Measurements from ENCODE around the gene ACP3. TPM values are rescaled to one million over a fixed set of nuclear protein-coding genes. Genes with fewer than 3 reads are reported as not detected.

The ACP3 gene
- total and polyA plus RNA-seq, 2 of the 13 experiments (the other 11 are each of a cell fraction or from before 2014, with no cell fraction given), result not detected

GRCh38 chr3:132315851-132316250 is 1.4 kb upstream of the ACP3 start:
- no peak overlapping the region for H3K9ac ChIP-seq (ENCODE audit: insufficient read depth, low read depth, low read length)
- H3K4me2 ChIP-seq (ENCODE audit: low read depth, low read length), result no peak overlapping the region
- H3K36me3 ChIP-seq (replicated peaks in 1 of 2; ENCODE audit: control insufficient read depth in 1 of 2, insufficient read depth in 2 of 2, low read length in 2 of 2), result no peaks in the 10 kb centered on the region
- H3K4me3 ChIP-seq (replicated peaks in 1 of 3; ENCODE audit: insufficient read depth in 1 of 3, low read depth in 2 of 3, low read length in 3 of 3), result no peak overlapping the region
- BruUV-seq (replicated peaks), result no TSS peak
- H3K4me1 ChIP-seq (ENCODE audit: insufficient read depth, low read length), result no peaks in the 10 kb centered on the region
- CTCF ChIA-PET (ENCODE audit: low intra/inter-chr PET ratio, low total read pairs), result no interaction called here
- FAIRE-seq (no peak), DNase-seq (ENCODE audit: low spot score) (no peak), ATAC-seq (no peak)
- intact Hi-C loops (cut with micrococcal nuclease; ENCODE audit: unreplicated experiment) (no loop called here), in situ Hi-C loops (cut with HindIII; ENCODE audit: extremely low pct_ligation_motif_present, low pct_unique_long_range_greater_than_20kb) (no loop called here)
- TF ChIP-seq SKIL (CRISPR knock-in tag; IDR thresholded peaks at IDR 0.05; ENCODE audit: borderline replicate concordance) (no peak), KAT8 (CRISPR knock-in tag; IDR thresholded peaks at IDR 0.05) (no peak), NBN (conservative IDR thresholded peaks at IDR 0.05) (no peak), HOXA3 (CRISPR knock-in tag; IDR thresholded peaks at IDR 0.05) (no peak), ZNF225 (CRISPR knock-in tag; IDR thresholded peaks at IDR 0.05) (no peak), HCFC1 (IDR thresholded peaks at IDR 0.05; ENCODE audit: low read depth, low read length) (no peak), MAF1 (CRISPR knock-in tag; IDR thresholded peaks at IDR 0.05; ENCODE audit: borderline replicate concordance) (no peak), GATAD2A (CRISPR knock-in tag; IDR thresholded peaks at IDR 0.05) (no peak), HMG20A (CRISPR knock-in tag; IDR thresholded peaks at IDR 0.05; ENCODE audit: borderline replicate concordance) (no peak), RNF2 (conservative IDR thresholded peaks at IDR 0.05; ENCODE audit: low read depth) (no peak), ZSCAN20 (CRISPR knock-in tag; IDR thresholded peaks at IDR 0.05; ENCODE audit: borderline replicate concordance) (no peak), HIC2 (CRISPR knock-in tag; IDR thresholded peaks at IDR 0.05; ENCODE audit: low read depth) (no peak), SNRNP70 (IDR thresholded peaks at IDR 0.05; ENCODE audit: low read depth, low read length) (no peak), ZNF652 (CRISPR knock-in tag; IDR thresholded peaks at IDR 0.05; ENCODE audit: borderline replicate concordance, low read depth) (no peak), POLR2AphosphoS5 (IDR thresholded peaks at IDR 0.05; ENCODE audit: low read depth, low read length) (no peak)
- TF ChIP-seq, protein P1, sequence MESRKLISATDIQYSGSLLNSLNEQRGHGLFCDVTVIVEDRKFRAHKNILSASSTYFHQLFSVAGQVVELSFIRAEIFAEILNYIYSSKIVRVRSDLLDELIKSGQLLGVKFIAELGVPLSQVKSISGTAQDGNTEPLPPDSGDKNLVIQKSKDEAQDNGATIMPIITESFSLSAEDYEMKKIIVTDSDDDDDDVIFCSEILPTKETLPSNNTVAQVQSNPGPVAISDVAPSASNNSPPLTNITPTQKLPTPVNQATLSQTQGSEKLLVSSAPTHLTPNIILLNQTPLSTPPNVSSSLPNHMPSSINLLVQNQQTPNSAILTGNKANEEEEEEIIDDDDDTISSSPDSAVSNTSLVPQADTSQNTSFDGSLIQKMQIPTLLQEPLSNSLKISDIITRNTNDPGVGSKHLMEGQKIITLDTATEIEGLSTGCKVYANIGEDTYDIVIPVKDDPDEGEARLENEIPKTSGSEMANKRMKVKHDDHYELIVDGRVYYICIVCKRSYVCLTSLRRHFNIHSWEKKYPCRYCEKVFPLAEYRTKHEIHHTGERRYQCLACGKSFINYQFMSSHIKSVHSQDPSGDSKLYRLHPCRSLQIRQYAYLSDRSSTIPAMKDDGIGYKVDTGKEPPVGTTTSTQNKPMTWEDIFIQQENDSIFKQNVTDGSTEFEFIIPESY (CRISPR knock-in tag; IDR thresholded peaks at IDR 0.05), result no peak
- no peak overlapping the region for H3K27ac ChIP-seq (ENCODE audit: extremely low read length, insufficient read depth, low read length)
- no peaks in the 10 kb centered on the region for H3K9me3 ChIP-seq (ENCODE audit: low read length)
- H2AFZ ChIP-seq (ENCODE audit: low read length), result no peak overlapping the region
- POLR2A ChIA-PET, result no interaction called here
- whole genome bisulfite sequencing (ENCODE audit: low lambda C conversion rate), result 69% methylated on average over 1 of the region's 1 CpG
- H3K79me2 ChIP-seq (ENCODE audit: insufficient read depth, low read length), result no peaks in the 10 kb centered on the region
- H3K27me3 ChIP-seq (ENCODE audit: control insufficient read depth in 1 of 2, insufficient read depth in 2 of 2, low read length in 2 of 2), result no peaks in the 10 kb centered on the region; a peak in 1 of 5 replicates
- H4K20me1 ChIP-seq (ENCODE audit: insufficient read depth, low read length), result no peaks in the 10 kb centered on the region

Data from HepG2 (cell line).